Left colon (tissue), 2 donors: ENCODE measurements around the gene WDR45. TPM values are rescaled to one million over a fixed set of nuclear protein-coding genes. Genes with fewer than 3 reads are reported as not detected.

Experiments used
- ATAC-seq: fragments of 200-7000 bp; cut with Tn5 transposase; one replicate; pipeline ENCODE4 v1.9.1; 2020; ENCODE audit warnings: mild to moderate bottlenecking, moderate library complexity
- DNase-seq, 2 donors: peaks; one replicate each; pipeline ENCODE4 v3.0.0-alpha.2; 2020
- intact Hi-C, 2 donors: fragments of 100-400 bp; cut with DNase I in 1 of 2; cut with micrococcal nuclease in 1 of 2; formaldehyde crosslinking; loops; one replicate each; pipeline versions ENCODE4 v1.11.2 to v1.14.0; 2022; cut with DNase I, micrococcal nuclease
- total RNA-seq, 2 donors: library from RNA; stranded (reverse); fragmentation: NEBNext Ultra II Directional; extraction: Animal tissue kit (Norgen Biotek cat#: 25700); gene quantifications; one replicate each; pipeline ENCODE4 v1.2.1, GENCODE V29; 2021
- donor health status: DM: no; HTN: no; CAD: no.
- donor health status: DM: yes; HTN: yes; CAD: no.

Gene WDR45
- total RNA-seq, 2 donors from 2014 or later: 39.7 to 57.7 TPM

- no peak for ATAC-seq
- no peak for DNase-seq
- intact Hi-C loops: no loop called here
Observed at GRCh38 chrX:49082271-49082871, 2.7 kb upstream of the WDR45 start.

- DNase-seq: no peak
- ATAC-seq: no peak
- intact Hi-C loops: no loop called here
Observed at GRCh38 chrX:49077941-49078340, 1.7 kb downstream of the WDR45 start.

GRCh38 chrX:49075347-49075746 is 4.3 kb downstream of the WDR45 start:
- intact Hi-C loops: no loop called here
- ATAC-seq (no peak), DNase-seq (no peak)

- intact Hi-C loops: no loop called here
- DNase-seq (peak; percentile 91 to 92), ATAC-seq (peak; percentile 91)
Observed at GRCh38 chrX:49073601-49074575, 5.8 kb downstream of the WDR45 start, which contains the start of gene PRAF2. PRAF2 (minus strand) TSS chrX:49074002; CDS start chrX:49073987, 15 bp downstream.

- intact Hi-C loops: no loop called here
- no peak for ATAC-seq
- no peak for DNase-seq
Observed at GRCh38 chrX:49072712-49073095, 7.0 kb downstream of the WDR45 start.

GRCh38 chrX:49071877-49072711 is 7.6 kb downstream of the WDR45 start:
- DNase-seq (peak; percentile 55 to 82), ATAC-seq (peak; percentile 54)
- intact Hi-C loops: no loop called here

- intact Hi-C loops: no loop called here
- DNase-seq (no peak), ATAC-seq (no peak)
Observed at GRCh38 chrX:49070988-49071387, 8.7 kb downstream of the WDR45 start.

GRCh38 chrX:49069038-49069437 is 10.6 kb downstream of the WDR45 start:
- ATAC-seq (no peak), DNase-seq (no peak)
- intact Hi-C loops: no loop called here

GRCh38 chrX:49067285-49068120 is 12.2 kb downstream of the WDR45 start:
- no peak for ATAC-seq

GRCh38 chrX:49066690-49067089 is 13.0 kb downstream of the WDR45 start:
- intact Hi-C loops: no loop called here
- no peak for DNase-seq
- no peak for ATAC-seq

More at GRCh38 chrX:49067285-49068120, 12.2 kb downstream of the WDR45 start:
- no peak for DNase-seq
- intact Hi-C loops: no loop called here

GRCh38 chrX:49066278-49066677 is 13.4 kb downstream of the WDR45 start:
- intact Hi-C loops: no loop called here
- DNase-seq (no peak), ATAC-seq (no peak)

GRCh38 chrX:49064735-49065134 is 15.0 kb downstream of the WDR45 start:
- intact Hi-C loops: no loop called here
- DNase-seq (no peak), ATAC-seq (no peak)

- ATAC-seq (no peak), DNase-seq (no peak)
- intact Hi-C loops: no loop called here
Observed at GRCh38 chrX:49064303-49064702, 15.4 kb downstream of the WDR45 start.

GRCh38 chrX:49063715-49064114 is 16.0 kb downstream of the WDR45 start:
- DNase-seq (no peak), ATAC-seq (no peak)
- intact Hi-C loops: no loop called here

GRCh38 chrX:49061916-49062315 is 17.8 kb downstream of the WDR45 start:
- ATAC-seq: no peak
- no peak for DNase-seq
- intact Hi-C loops: no loop called here

GRCh38 chrX:49061490-49061889 is 18.2 kb downstream of the WDR45 start:
- DNase-seq: no peak
- intact Hi-C loops: no loop called here
- ATAC-seq: no peak

GRCh38 chrX:49060914-49061313 is 18.8 kb downstream of the WDR45 start:
- intact Hi-C loops: no loop called here
- ATAC-seq (no peak), DNase-seq (no peak)

- no peak for DNase-seq
- peak; percentile 67 for ATAC-seq
- intact Hi-C loops: no loop called here
Observed at GRCh38 chrX:49059681-49060085, 20.0 kb downstream of the WDR45 start.
